ENCODE data around the gene KLHDC7A. TPM values are rescaled to one million over a fixed set of nuclear protein-coding genes. Genes with fewer than 3 reads are reported as not detected.

Gene KLHDC7A
- total and polyA plus RNA-seq, 2 of the 4 experiments (the other 2 are of a cell fraction): not detected

DNA sequence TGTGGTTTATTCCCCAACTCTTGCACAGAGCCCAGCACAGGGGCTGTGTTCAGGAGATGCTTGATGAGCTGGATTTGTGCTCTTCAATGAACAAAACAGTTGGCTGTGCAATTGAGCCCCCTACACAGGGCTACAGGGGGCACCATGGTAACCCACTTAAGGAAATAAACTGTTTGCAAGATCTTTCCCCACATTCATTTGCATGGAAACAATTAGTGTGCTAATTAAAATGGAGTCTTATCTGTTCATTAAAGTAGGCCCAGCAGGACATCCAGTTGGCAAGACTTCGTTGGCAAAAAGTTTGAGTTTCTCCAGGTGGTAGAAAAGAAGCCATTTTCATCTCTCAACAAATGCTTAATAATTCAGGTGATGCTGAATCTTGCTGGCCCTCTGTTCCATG, 15.3 kb downstream of the KLHDC7A start:
- Histone ChIP-seq H3K4ac (ENCODE audit: low read depth, low read length) (no peak overlapping the region), H3K14ac (replicated peaks; ENCODE audit: low read depth, low read length) (no peak overlapping the region), H2AK9ac (replicated peaks; ENCODE audit: low read depth, low read length, poor library complexity) (no peak overlapping the region), H3K4me3 (ENCODE audit: insufficient read depth, low read depth, low read length) (no peak overlapping the region), H2AK5ac (ENCODE audit: low read depth, low read length) (no peak overlapping the region), H3K27me3 (ENCODE audit: control insufficient read depth, insufficient read depth, low read length) (no peaks in the 10 kb centered on the region), H3K18ac (ENCODE audit: low read depth, low read length) (no peak overlapping the region), H4K91ac (ENCODE audit: insufficient read depth, low read depth, low read length) (no peak overlapping the region), H3K27ac (ENCODE audit: insufficient read depth, low read length) (no peak overlapping the region), H3K9ac (ENCODE audit: low read depth, low read length) (no peak overlapping the region), H3K4me1 (ENCODE audit: control insufficient read depth, insufficient read depth, low read length) (no peaks in the 10 kb centered on the region), H4K8ac (ENCODE audit: low read depth in 2 of 2, low read length in 2 of 2) (no peak overlapping the region), H3K56ac (ENCODE audit: extremely low read depth, insufficient read depth, low read length) (no peak overlapping the region), H2BK15ac (ENCODE audit: low read depth, low read length) (no peak overlapping the region), H3K9me3 (ENCODE audit: control insufficient read depth, insufficient read depth, low read length) (peaks cover 8% of the 10 kb centered on the region; the same call in 1 of the 2 replicates), H4K5ac (ENCODE audit: low read depth, low read length) (no peak overlapping the region), H2BK20ac (ENCODE audit: low read depth, low read length) (no peak overlapping the region), H2BK5ac (ENCODE audit: low read depth, low read length, poor library complexity, severe bottlenecking) (no peak overlapping the region), H2AFZ (replicated peaks; ENCODE audit: low read length, poor library complexity) (no peak overlapping the region), H4K20me1 (ENCODE audit: insufficient read depth, low read length) (no peaks in the 10 kb centered on the region), H3K9me1 (ENCODE audit: insufficient read depth, low read length) (no peaks in the 10 kb centered on the region), H3K23ac (ENCODE audit: low read depth, low read length) (no peak overlapping the region), H3K4me2 (ENCODE audit: low read depth, low read length) (no peak overlapping the region), H3K36me3 (ENCODE audit: control insufficient read depth, insufficient read depth, low read length) (no peaks in the 10 kb centered on the region), H2BK120ac (ENCODE audit: low read depth, low read length) (no peak overlapping the region), H3K79me1 (ENCODE audit: low read depth in 1 of 2, low read length in 2 of 2) (no peaks in the 10 kb centered on the region)
- CTCF ChIA-PET: no interaction called here
- POLR2A ChIA-PET (ENCODE audit: unreplicated experiment): no interaction called here
- ATAC-seq (ENCODE audit: low read depth): no peak
- intact Hi-C loops (cut with micrococcal nuclease) (no loop called here), in situ Hi-C loops (cut with MboI; ENCODE audit: low sequenced_read_pairs) (no loop called here), dilution Hi-C loops (cut with HindIII; ENCODE audit: low sequenced_read_pairs, unreplicated experiment) (no loop called here)
- DNase-seq: no peak
- no TSS peak for BruUV-seq (replicated peaks)
- WGBS, 2 experiments (ENCODE audit: extremely low coverage in 2 of 2, insufficient read length in 1 of 2): no CpG with 5 or more reads among the region's 1 CpG
- no peak for TF ChIP-seq MXI1 (IDR thresholded peaks at IDR 0.05; ENCODE audit: borderline replicate concordance, low read depth, low read length)
- TF ChIP-seq POLR2A (IDR thresholded peaks at IDR 0.05; ENCODE audit: low read depth, low read length): no peak
- TF ChIP-seq BHLHE40 (IDR thresholded peaks at IDR 0.05; ENCODE audit: low read depth, low read length): no peak
- no peak for TF ChIP-seq CEBPB (IDR thresholded peaks at IDR 0.05; ENCODE audit: low read depth, low read length)
- no peak for TF ChIP-seq FOS (IDR thresholded peaks at IDR 0.05; ENCODE audit: low read depth, low read length)
- TF ChIP-seq CTCF (conservative IDR thresholded peaks at IDR 0.05; ENCODE audit: low read depth, low read length): no peak
- TF ChIP-seq RAD21 (IDR thresholded peaks at IDR 0.05; ENCODE audit: low read length): no peak

Data from IMR-90 (cell line).